ENCODE data around the gene SLC66A3. TPM values are rescaled to one million over a fixed set of nuclear protein-coding genes. Genes with fewer than 3 reads are reported as not detected.

Gene SLC66A3
- total RNA-seq, 2 experiments from 2014 or later: 21.6 to 23.4 TPM

DNA sequence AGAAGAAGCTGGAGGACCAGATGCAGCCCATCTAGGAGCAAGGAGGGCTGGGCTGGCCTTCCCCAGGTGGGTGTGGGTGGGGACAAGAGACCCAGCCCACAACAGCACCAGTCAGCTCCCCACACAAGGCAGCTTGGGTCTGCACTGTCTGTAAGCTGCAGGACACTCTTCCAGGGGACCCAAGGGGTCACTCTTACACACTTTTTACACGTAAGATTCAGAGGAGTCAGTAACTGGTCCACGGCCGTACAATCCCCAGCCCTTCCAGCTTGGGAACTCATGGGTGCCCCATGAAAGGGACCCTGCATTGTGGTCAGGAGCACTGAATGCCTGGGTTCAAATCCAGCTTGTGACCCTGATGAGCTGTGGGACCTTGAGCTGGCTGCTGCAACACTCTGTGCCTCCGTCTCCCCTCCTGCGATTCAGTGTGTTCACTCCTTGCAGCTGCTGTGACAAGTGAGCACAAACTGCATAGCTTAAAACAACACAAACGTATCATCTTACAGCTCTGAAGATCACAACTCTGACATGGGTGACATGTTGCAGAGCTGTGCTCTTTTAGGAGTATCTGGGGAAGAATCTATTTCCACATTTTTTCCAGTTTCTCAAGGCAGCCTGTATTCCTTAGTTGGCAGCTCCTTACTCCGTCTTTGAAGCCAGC is 11.1 kb upstream of the SLC66A3 start:
- DNase-seq: no peak
- H3K4me1 Mint-ChIP-seq: no peaks in the 10 kb centered on the region
- CTCF ChIA-PET: interaction anchor here (0.6 to 5.6 kb wide), 4 partner anchors 12 to 306 kb away, joined by 3 to 30 read pairs (median 4); a partner anchor contains a TSS
- POLR2A ChIA-PET: no interaction called here
- no peak overlapping the region for H3K27ac Mint-ChIP-seq
- H3K9me3 Mint-ChIP-seq: no peaks in the 10 kb centered on the region
- no peak overlapping the region for H3K4me3 Mint-ChIP-seq
- H3K36me3 Mint-ChIP-seq (ENCODE audit: low read depth): no peaks in the 10 kb centered on the region
- H3K27me3 Mint-ChIP-seq: peaks cover 9% of the 10 kb centered on the region

- Mint-ChIP-seq H3K27me3 (peaks cover 9% of the 10 kb centered on the region), H3K4me1 (no peaks in the 10 kb centered on the region), H3K27ac (no peak overlapping the region), H3K9me3 (no peaks in the 10 kb centered on the region), H3K4me3 (no peak overlapping the region), H3K36me3 (ENCODE audit: low read depth) (no peaks in the 10 kb centered on the region)
- ChIA-PET CTCF (interaction anchor here (0.6 to 5.6 kb wide), 3 partner anchors 12 to 306 kb away, joined by 3 to 30 read pairs (median 3); a partner anchor contains a TSS), POLR2A (no interaction called here)
- DNase-seq: no peak
These were observed 10.6 kb upstream of the SLC66A3 start for GRCh38 chr2:11144738-11145079.

GRCh38 chr2:11145350-11145749 is 9.9 kb upstream of the SLC66A3 start:
- no peak for DNase-seq
- POLR2A ChIA-PET: no interaction called here
- no peak overlapping the region for H3K4me3 Mint-ChIP-seq
- H3K9me3 Mint-ChIP-seq: no peaks in the 10 kb centered on the region
- no peaks in the 10 kb centered on the region for H3K4me1 Mint-ChIP-seq
- H3K27ac Mint-ChIP-seq: no peak overlapping the region
- H3K27me3 Mint-ChIP-seq: peaks cover 9% of the 10 kb centered on the region
- CTCF ChIA-PET: interaction anchor here (5.6 kb wide), 1 partner anchor 13 kb away, joined by 30 read pairs; a partner anchor contains a TSS
- no peaks in the 10 kb centered on the region for H3K36me3 Mint-ChIP-seq (ENCODE audit: low read depth)

DNA sequence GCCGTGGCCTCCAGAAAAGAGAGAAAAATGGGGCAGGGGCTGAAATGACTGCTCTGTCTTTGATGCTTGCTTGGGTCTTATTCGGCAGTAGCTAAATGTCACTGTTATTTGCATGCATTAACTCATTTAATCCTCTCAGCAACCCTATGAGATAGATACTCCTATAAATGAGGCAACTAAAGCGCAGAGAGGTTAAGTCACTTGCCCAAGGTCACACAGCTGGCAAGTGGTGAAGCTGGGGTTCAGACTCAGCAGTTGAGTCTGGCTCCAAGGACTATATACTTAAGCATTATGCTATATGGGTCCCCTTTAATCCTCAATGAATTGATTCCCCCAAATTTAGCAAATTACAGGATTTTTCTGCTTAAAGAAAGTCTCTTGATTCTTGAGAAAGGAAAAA is 9.2 kb upstream of the SLC66A3 start:
- H3K27me3 Mint-ChIP-seq: peaks cover 9% of the 10 kb centered on the region
- no peaks in the 10 kb centered on the region for H3K9me3 Mint-ChIP-seq
- ChIA-PET CTCF (interaction anchor here (5.6 kb wide), 1 partner anchor 14 kb away, joined by 30 read pairs; a partner anchor contains a TSS), POLR2A (no interaction called here)
- no peak for DNase-seq
- H3K4me3 Mint-ChIP-seq: no peak overlapping the region
- no peaks in the 10 kb centered on the region for H3K36me3 Mint-ChIP-seq (ENCODE audit: low read depth)
- no peaks in the 10 kb centered on the region for H3K4me1 Mint-ChIP-seq
- H3K27ac Mint-ChIP-seq: no peak overlapping the region

DNA sequence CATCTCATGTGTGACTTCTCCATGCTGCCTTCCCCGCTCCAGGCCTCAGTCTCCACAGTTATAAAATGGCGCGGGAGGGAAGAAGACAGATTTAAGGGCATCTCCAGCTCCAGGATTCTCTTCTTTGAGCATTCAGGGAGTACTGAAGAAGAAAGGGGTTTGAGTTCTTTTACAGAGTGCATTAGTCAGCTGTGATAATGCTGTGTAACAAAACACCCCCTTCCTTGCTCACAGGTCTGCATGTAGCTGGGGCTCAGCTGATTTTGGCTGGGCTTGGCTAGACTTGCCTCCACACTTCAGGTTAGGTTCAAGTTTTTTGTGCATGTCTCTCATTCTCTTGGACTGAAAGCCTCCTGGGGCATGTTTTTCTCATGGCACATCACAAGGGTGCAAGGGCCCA is 8.0 kb upstream of the SLC66A3 start:
- Mint-ChIP-seq H3K27me3 (peaks cover 12% of the 10 kb centered on the region), H3K36me3 (ENCODE audit: low read depth) (no peaks in the 10 kb centered on the region), H3K4me3 (no peak overlapping the region), H3K4me1 (no peaks in the 10 kb centered on the region), H3K27ac (no peak overlapping the region), H3K9me3 (no peaks in the 10 kb centered on the region)
- CTCF ChIA-PET: interaction anchor here (0.6 kb wide), 1 partner anchor 75 kb away, joined by 3 read pairs; no protein-coding TSS in a partner anchor
- DNase-seq: no peak
- POLR2A ChIA-PET: no interaction called here

- H3K27ac Mint-ChIP-seq: no peak overlapping the region
- no peak overlapping the region for H3K4me3 Mint-ChIP-seq
- H3K4me1 Mint-ChIP-seq: peaks cover 16% of the 10 kb centered on the region
- CTCF ChIA-PET: no interaction called here
- POLR2A ChIA-PET: no interaction called here
- no peaks in the 10 kb centered on the region for H3K36me3 Mint-ChIP-seq (ENCODE audit: low read depth)
- peaks cover 5% of the 10 kb centered on the region for H3K27me3 Mint-ChIP-seq
- H3K9me3 Mint-ChIP-seq: no peaks in the 10 kb centered on the region
- no peak for DNase-seq
These were observed 2.7 kb upstream of the SLC66A3 start for GRCh38 chr2:11152591-11152990.

DNA sequence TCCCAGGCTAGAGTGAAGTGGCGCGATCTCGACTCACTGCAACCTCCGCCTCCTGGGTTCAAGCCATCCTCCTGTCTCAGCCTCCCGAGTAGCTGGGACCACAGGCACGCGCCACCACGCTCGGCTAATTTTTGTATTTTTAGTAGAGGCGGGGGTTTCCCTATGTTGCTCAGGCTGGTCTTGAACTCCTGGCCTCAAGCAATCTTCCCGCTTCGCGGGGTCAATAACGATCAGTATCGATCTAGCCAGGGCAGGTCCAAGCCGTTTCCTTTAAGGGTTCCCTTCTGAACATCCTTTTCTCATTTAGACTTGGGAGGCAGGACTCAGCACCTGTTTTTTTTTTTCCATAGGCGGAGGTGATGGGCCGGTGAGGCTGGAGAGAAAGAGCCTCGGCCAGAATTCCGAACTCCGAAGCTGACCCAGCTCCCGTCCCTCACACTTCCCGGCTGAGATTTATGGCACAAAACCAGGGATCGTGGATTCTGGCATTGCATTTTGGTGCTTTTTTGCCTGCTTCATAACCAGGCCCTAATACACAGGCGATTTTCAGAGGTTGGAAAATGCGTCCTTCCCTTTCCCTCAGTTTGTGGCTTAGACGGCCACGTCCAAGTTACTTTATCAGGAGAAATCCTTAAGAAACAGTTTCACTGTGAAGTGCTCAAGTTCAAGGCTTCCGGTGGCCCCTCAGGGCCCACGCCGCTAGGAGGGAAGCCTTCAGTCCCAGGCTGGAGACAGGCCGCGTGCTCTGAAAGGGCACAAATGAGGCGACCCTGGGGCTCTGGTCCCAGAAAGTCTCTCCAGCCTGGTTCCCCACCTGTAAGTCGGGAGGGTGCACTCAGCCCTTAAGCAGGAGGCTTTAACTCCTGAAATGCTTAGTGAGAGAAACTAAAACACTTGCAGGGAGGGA is 998 bp upstream of the SLC66A3 start:
- peak; percentile 23 for DNase-seq
- peaks cover 18% of the 10 kb centered on the region for H3K4me1 Mint-ChIP-seq
- H3K4me3 Mint-ChIP-seq: peak overlapping the region; percentile 78
- peaks cover 5% of the 10 kb centered on the region for H3K27me3 Mint-ChIP-seq
- no peaks in the 10 kb centered on the region for H3K9me3 Mint-ChIP-seq
- ChIA-PET CTCF (interaction anchor here (1.2 to 2.5 kb wide), 2 partner anchors 21 to 29 kb away, joined by 4 to 7 read pairs; a partner anchor contains a TSS), POLR2A (no interaction called here)
- H3K36me3 Mint-ChIP-seq (ENCODE audit: low read depth): no peaks in the 10 kb centered on the region
- H3K27ac Mint-ChIP-seq: peak overlapping the region; percentile 95

DNA sequence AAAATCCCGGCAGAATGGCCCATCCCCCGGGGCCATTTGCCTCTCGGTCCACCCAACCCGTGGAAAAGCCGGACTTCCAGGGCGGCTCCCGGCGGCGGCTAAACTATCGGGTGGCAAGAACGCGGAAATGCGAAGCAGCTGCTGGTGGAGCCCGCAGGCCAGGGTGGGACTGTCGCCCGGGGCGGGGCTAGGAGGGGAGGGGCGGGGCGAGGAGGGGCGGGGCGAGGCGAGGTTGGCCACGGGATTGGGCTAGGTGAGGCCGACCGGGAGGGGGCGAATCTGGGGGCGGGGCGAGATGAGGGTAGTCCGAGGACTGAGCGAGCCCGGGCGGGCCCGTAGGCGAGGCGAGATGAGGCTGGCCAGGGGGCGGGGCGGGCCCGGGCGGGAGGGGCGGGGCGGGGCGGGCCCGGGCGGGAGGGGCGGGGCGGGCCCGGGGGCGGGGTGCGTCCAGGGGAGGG is 315 bp upstream of the SLC66A3 start:
- H3K27me3 Mint-ChIP-seq: peaks cover 5% of the 10 kb centered on the region
- peaks cover 22% of the 10 kb centered on the region for H3K4me1 Mint-ChIP-seq
- no peaks in the 10 kb centered on the region for H3K9me3 Mint-ChIP-seq
- ChIA-PET POLR2A (no interaction called here), CTCF (interaction anchor here (2.5 kb wide), 1 partner anchor 22 kb away, joined by 7 read pairs; a partner anchor contains a TSS)
- peak overlapping the region; percentile 78 for H3K4me3 Mint-ChIP-seq
- H3K36me3 Mint-ChIP-seq (ENCODE audit: low read depth): no peaks in the 10 kb centered on the region
- peak overlapping the region; percentile 95 for H3K27ac Mint-ChIP-seq
- DNase-seq: peak; percentile 98

GRCh38 chr2:11156396-11157075 is 1.3 kb downstream of the SLC66A3 start:
- no peaks in the 10 kb centered on the region for H3K9me3 Mint-ChIP-seq
- DNase-seq: no peak
- peaks cover 36% of the 10 kb centered on the region for H3K4me1 Mint-ChIP-seq
- POLR2A ChIA-PET: no interaction called here
- H3K4me3 Mint-ChIP-seq: peak overlapping the region; percentile 81
- H3K27me3 Mint-ChIP-seq: peaks cover 5% of the 10 kb centered on the region
- peak overlapping the region; percentile 13 for H3K27ac Mint-ChIP-seq
- CTCF ChIA-PET: interaction anchor here (1.0 to 2.5 kb wide), 3 partner anchors 23 to 313 kb away, joined by 3 to 7 read pairs (median 3); a partner anchor contains a TSS
- peaks cover 5% of the 10 kb centered on the region for H3K36me3 Mint-ChIP-seq (ENCODE audit: low read depth)

- Mint-ChIP-seq H3K27ac (no peak overlapping the region), H3K36me3 (ENCODE audit: low read depth) (peaks cover 5% of the 10 kb centered on the region), H3K4me3 (peak overlapping the region; percentile 61), H3K4me1 (peaks cover 40% of the 10 kb centered on the region), H3K9me3 (no peaks in the 10 kb centered on the region), H3K27me3 (no peaks in the 10 kb centered on the region)
- POLR2A ChIA-PET: no interaction called here
- CTCF ChIA-PET: interaction anchor here (1.0 kb wide), 2 partner anchors 28 to 312 kb away, joined by 3 read pairs; no protein-coding TSS in a partner anchor
- no peak for DNase-seq
These were observed 2.0 kb downstream of the SLC66A3 start for GRCh38 chr2:11157296-11157695.

DNA sequence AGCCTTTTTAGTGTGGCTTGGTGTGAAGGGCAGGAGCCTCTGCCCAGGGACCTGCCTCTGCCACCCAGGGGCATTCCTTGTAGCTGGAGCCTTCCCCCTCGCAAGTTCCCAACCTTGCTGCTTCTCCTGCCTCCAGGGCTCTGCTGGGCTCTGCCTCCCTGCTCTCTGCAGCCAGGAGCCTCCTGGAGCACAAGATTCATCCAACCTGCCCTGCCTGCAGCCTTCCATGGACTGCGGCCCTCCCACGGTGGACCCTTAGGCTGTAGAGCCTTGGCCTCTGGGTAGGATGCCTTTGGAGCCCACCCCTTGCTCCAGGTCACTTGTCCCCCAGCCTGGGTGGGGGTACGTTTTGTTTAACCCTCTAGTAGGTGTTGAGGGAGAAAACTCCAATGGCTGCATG is 2.5 kb downstream of the SLC66A3 start:
- no peaks in the 10 kb centered on the region for H3K9me3 Mint-ChIP-seq
- H3K4me3 Mint-ChIP-seq: no peak overlapping the region
- ChIA-PET POLR2A (no interaction called here), CTCF (interaction anchor here (1.0 kb wide), 1 partner anchor 312 kb away, joined by 3 read pairs; no protein-coding TSS in a partner anchor)
- no peak for DNase-seq
- no peaks in the 10 kb centered on the region for H3K27me3 Mint-ChIP-seq
- no peak overlapping the region for H3K27ac Mint-ChIP-seq
- H3K36me3 Mint-ChIP-seq (ENCODE audit: low read depth): peaks cover 5% of the 10 kb centered on the region
- H3K4me1 Mint-ChIP-seq: peaks cover 40% of the 10 kb centered on the region

DNA sequence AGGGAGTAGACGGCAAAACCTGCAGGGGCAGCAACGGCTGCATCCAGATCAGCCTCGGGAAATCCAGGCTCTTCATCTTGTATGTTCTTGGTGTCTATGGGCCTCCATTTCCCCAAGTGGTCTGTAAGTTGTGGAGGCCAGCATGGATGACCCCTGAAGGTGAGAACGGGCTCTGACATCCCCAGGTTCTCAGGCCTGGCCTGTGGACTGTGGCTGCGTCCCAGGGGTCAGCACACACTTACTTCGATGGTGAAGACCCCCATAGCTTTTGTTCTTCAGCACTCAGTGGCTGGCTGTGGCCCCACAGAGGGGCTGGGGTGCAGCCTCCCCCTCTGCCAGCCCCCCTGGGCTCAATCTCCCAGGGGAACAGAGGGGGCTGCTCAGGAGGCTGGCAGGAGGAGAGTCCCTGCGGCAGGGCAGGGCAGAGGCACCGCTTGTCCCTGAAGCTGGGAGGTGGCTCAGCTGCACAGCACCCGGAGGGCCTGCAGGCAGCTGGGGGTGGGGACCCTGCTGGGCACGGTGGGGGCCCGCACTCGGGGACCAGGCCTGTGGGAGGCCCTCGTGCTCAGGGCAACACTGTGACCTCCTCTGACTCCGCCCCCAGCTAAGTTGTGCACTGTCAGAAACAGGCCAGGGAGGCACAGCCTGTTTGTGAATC is 3.8 kb downstream of the SLC66A3 start:
- DNase-seq: no peak
- Mint-ChIP-seq H3K36me3 (ENCODE audit: low read depth) (peaks cover 5% of the 10 kb centered on the region), H3K9me3 (no peaks in the 10 kb centered on the region), H3K4me3 (no peak overlapping the region), H3K27me3 (no peaks in the 10 kb centered on the region), H3K27ac (no peak overlapping the region), H3K4me1 (peaks cover 40% of the 10 kb centered on the region)
- ChIA-PET POLR2A (interaction anchor here (0.9 kb wide), 1 partner anchor 17 kb away, joined by 4 read pairs; no protein-coding TSS in a partner anchor), CTCF (interaction anchor here (0.7 to 1.0 kb wide), 2 partner anchors 26 to 27 kb away, joined by 3 to 4 read pairs; a partner anchor contains a TSS)

Data from activated CD4-positive, alpha-beta T cell treated with anti-CD3 and anti-CD28 coated beads, Interleukin-2, amount 10 ng/mL, durations not matched to agents 7 days and 5 days (primary cell).